IMR-90 (cell line): ENCODE data around the gene ZFAND4.

Experiments
- CTCF ChIP-seq: conservative IDR thresholded peaks from 2 replicates; pipeline ENCODE4 v1.5.1; 2012; ENCODE audit warnings: mild to moderate bottlenecking, low read depth, low read length, improper control_type of control experiment
- FOS ChIP-seq: fragments of 150-350 bp; IDR thresholded peaks from 2 replicates; pipeline ENCODE4 v1.6.1; 2016; ENCODE audit warnings: low read depth, low read length
- MAZ ChIP-seq: IDR thresholded peaks from 2 replicates; pipeline ENCODE4 v1.6.1; 2012; ENCODE audit warnings: low read depth, mild to moderate bottlenecking, low read length, improper control_type of control experiment, moderate library complexity, borderline replicate concordance
- RAD21 ChIP-seq: IDR thresholded peaks from 2 replicates; pipeline ENCODE4 v1.6.1; 2012; ENCODE audit warnings: low read length, improper control_type of control experiment
- RFX5 ChIP-seq: IDR thresholded peaks from 2 replicates; pipeline ENCODE4 v1.8.0; 2012; ENCODE audit warnings: low read depth, mild to moderate bottlenecking, low read length, moderate library complexity
- TF ChIP-seq, protein P1 (sequence below): fragments of 150-350 bp; IDR thresholded peaks from 2 replicates; pipeline ENCODE4 v1.6.1; 2017; ENCODE audit warnings: mild to moderate bottlenecking, antibody characterized with exemption, low read length, low read depth

- TF ChIP-seq CTCF = no peak
- TF ChIP-seq RFX5 = no peak
- TF ChIP-seq RAD21 = no peak
- TF ChIP-seq, protein P1, sequence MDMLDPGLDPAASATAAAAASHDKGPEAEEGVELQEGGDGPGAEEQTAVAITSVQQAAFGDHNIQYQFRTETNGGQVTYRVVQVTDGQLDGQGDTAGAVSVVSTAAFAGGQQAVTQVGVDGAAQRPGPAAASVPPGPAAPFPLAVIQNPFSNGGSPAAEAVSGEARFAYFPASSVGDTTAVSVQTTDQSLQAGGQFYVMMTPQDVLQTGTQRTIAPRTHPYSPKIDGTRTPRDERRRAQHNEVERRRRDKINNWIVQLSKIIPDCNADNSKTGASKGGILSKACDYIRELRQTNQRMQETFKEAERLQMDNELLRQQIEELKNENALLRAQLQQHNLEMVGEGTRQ = no peak
- TF ChIP-seq MAZ = no peak
- TF ChIP-seq FOS = no peak
Measured at GRCh38 chr10:45646384-45647050, 26.1 kb downstream of the ZFAND4 start.
